Fibroblast of peridontal ligament (primary cell): ENCODE measurements around the gene MEGF11.

Experiments used
- DNase-seq: peaks from one replicate; pipeline ENCODE4 v3.0.0-alpha.2; 2010; ENCODE audit errors: extremely low read depth

Gene MEGF11

GRCh38 chr15:66030650-66031049 lies 222.9 kb downstream of the MEGF11 start:
- DNase-seq, result no peak

GRCh38 chr15:66029650-66030049 lies 223.9 kb downstream of the MEGF11 start:
- DNase-seq, result no peak

GRCh38 chr15:66027268-66027805 lies 226.2 kb downstream of the MEGF11 start:
- DNase-seq, result no peak

- DNase-seq, result no peak
These were observed 227.6 kb downstream of the MEGF11 start for GRCh38 chr15:66025972-66026371.

- DNase-seq, result no peak
These were observed 228.5 kb downstream of the MEGF11 start for GRCh38 chr15:66025015-66025452.

- DNase-seq, result no peak
These were observed 229.4 kb downstream of the MEGF11 start for GRCh38 chr15:66024116-66024515.

- no peak for DNase-seq
These were observed 230.1 kb downstream of the MEGF11 start for GRCh38 chr15:66023311-66023972.

GRCh38 chr15:66022163-66022525 lies 231.4 kb downstream of the MEGF11 start:
- no peak for DNase-seq

GRCh38 chr15:66021496-66022162 lies 231.9 kb downstream of the MEGF11 start:
- no peak for DNase-seq

- no peak for DNase-seq
These were observed 233.6 kb downstream of the MEGF11 start for GRCh38 chr15:66019826-66020398.

GRCh38 chr15:66019368-66019767 lies 234.2 kb downstream of the MEGF11 start:
- DNase-seq, result no peak

- no peak for DNase-seq
These were observed 235.1 kb downstream of the MEGF11 start for GRCh38 chr15:66018488-66018797.

GRCh38 chr15:66017792-66018487 lies 235.6 kb downstream of the MEGF11 start:
- no peak for DNase-seq

GRCh38 chr15:66017000-66017399 lies 236.6 kb downstream of the MEGF11 start:
- no peak for DNase-seq

GRCh38 chr15:66016199-66016598 lies 237.4 kb downstream of the MEGF11 start:
- DNase-seq, result no peak

GRCh38 chr15:66014635-66015182 lies 238.8 kb downstream of the MEGF11 start:
- no peak for DNase-seq

GRCh38 chr15:66014022-66014421 lies 239.5 kb downstream of the MEGF11 start:
- DNase-seq, result no peak

GRCh38 chr15:66008940-66009562 lies 244.5 kb downstream of the MEGF11 start:
- DNase-seq, result no peak

- DNase-seq, result no peak
These were observed 245.8 kb downstream of the MEGF11 start for GRCh38 chr15:66007663-66008262.

- no peak for DNase-seq
These were observed 246.6 kb downstream of the MEGF11 start for GRCh38 chr15:66006986-66007385.

GRCh38 chr15:66004618-66005262 lies 248.8 kb downstream of the MEGF11 start:
- DNase-seq, result peak; percentile 35
